ENCODE results near the gene P2RX7.

P2RX7 gene

GRCh38 chr12:121132601-121133481 is at the start of gene P2RX7:
TSS of gene P2RX7 (plus strand) at chr12:121132876. CDS start at chr12:121132971, 95 bp downstream.
- Histone ChIP-seq H2AFZ (ENCODE audit: low read depth, low read length) (peak within 1 kb of the TSS; percentile 80), H3K4me3 (ENCODE audit: low read depth in 1 of 2, low read length in 2 of 2) (peak within 1 kb of the TSS in 1 of 2 experiments; percentile 55; a peak in 2 of 4 replicates), H4K20me1 (ENCODE audit: insufficient read depth, low read length) (no peaks in the 10 kb centered on the region), H3K36me3 (ENCODE audit: insufficient read depth, low read length) (no peaks in the 10 kb centered on the region), H3K27ac (ENCODE audit: low read length) (peak within 1 kb of the TSS; percentile 67), H3K4me2 (ENCODE audit: insufficient read depth, low read length) (peak within 1 kb of the TSS; percentile 76), H3K79me2 (ENCODE audit: insufficient read depth, low read length) (no peaks in the 10 kb centered on the region), H3K4me1 (ENCODE audit: insufficient read depth, low read length) (peaks cover 39% of the 10 kb centered on the region), H3K9me3 (ENCODE audit: insufficient read depth, low read length, severe bottlenecking) (no peaks in the 10 kb centered on the region), H3K9ac (ENCODE audit: low read depth, low read length) (peak within 1 kb of the TSS; percentile 47), H3K27me3 (ENCODE audit: insufficient read depth, low read length, poor library complexity) (no peaks in the 10 kb centered on the region)
- no peak for TF ChIP-seq EZH2 (IDR thresholded peaks at IDR 0.05; ENCODE audit: borderline replicate concordance, low read depth, low read length, severe bottlenecking)
- peak; percentile 33 for TF ChIP-seq CTCF (IDR thresholded peaks at IDR 0.05; ENCODE audit: borderline replicate concordance, extremely low read depth, low read length, poor library complexity, severe bottlenecking)
- DNase-seq (peak; percentile 63), ATAC-seq (ENCODE audit: insufficient read depth, low read depth) (peak; percentile 44)

- no peak overlapping the region for H3K27ac ChIP-seq (ENCODE audit: low read length)
Observed at GRCh38 chr12:121084229-121084628, 48.4 kb upstream of the P2RX7 start.

GRCh38 chr12:121085069-121085468 is 47.6 kb upstream of the P2RX7 start:
- TF ChIP-seq EZH2 (IDR thresholded peaks at IDR 0.05; ENCODE audit: borderline replicate concordance, low read depth, low read length, severe bottlenecking) (no peak), CTCF (IDR thresholded peaks at IDR 0.05; ENCODE audit: borderline replicate concordance, extremely low read depth, low read length, poor library complexity, severe bottlenecking) (no peak)
- DNase-seq (no peak), ATAC-seq (ENCODE audit: insufficient read depth, low read depth) (no peak)
- H3K79me2 ChIP-seq (ENCODE audit: insufficient read depth, low read length), result no peaks in the 10 kb centered on the region
- no peak overlapping the region for H3K4me3 ChIP-seq (ENCODE audit: low read depth in 1 of 2, low read length in 2 of 2)
- no peaks in the 10 kb centered on the region for H4K20me1 ChIP-seq (ENCODE audit: insufficient read depth, low read length)
- H3K27ac ChIP-seq (ENCODE audit: low read length), result no peak overlapping the region
- no peak overlapping the region for H3K4me2 ChIP-seq (ENCODE audit: insufficient read depth, low read length)
- peaks cover 10% of the 10 kb centered on the region for H3K4me1 ChIP-seq (ENCODE audit: insufficient read depth, low read length)
- H3K27me3 ChIP-seq (ENCODE audit: insufficient read depth, low read length, poor library complexity), result no peaks in the 10 kb centered on the region
- H3K9ac ChIP-seq (ENCODE audit: low read depth, low read length), result no peak overlapping the region
- no peaks in the 10 kb centered on the region for H3K36me3 ChIP-seq (ENCODE audit: insufficient read depth, low read length)
- H2AFZ ChIP-seq (ENCODE audit: low read depth, low read length), result no peak overlapping the region
- H3K9me3 ChIP-seq (ENCODE audit: insufficient read depth, low read length, severe bottlenecking), result no peaks in the 10 kb centered on the region

More at GRCh38 chr12:121084229-121084628, 48.4 kb upstream of the P2RX7 start:
- no peaks in the 10 kb centered on the region for H3K79me2 ChIP-seq (ENCODE audit: insufficient read depth, low read length)
- no peaks in the 10 kb centered on the region for H4K20me1 ChIP-seq (ENCODE audit: insufficient read depth, low read length)
- DNase-seq (no peak), ATAC-seq (ENCODE audit: insufficient read depth, low read depth) (no peak)
- no peak overlapping the region for H3K4me2 ChIP-seq (ENCODE audit: insufficient read depth, low read length)
- TF ChIP-seq EZH2 (IDR thresholded peaks at IDR 0.05; ENCODE audit: borderline replicate concordance, low read depth, low read length, severe bottlenecking) (no peak), CTCF (IDR thresholded peaks at IDR 0.05; ENCODE audit: borderline replicate concordance, extremely low read depth, low read length, poor library complexity, severe bottlenecking) (no peak)
- H3K9me3 ChIP-seq (ENCODE audit: insufficient read depth, low read length, severe bottlenecking), result no peaks in the 10 kb centered on the region
- no peak overlapping the region for H3K9ac ChIP-seq (ENCODE audit: low read depth, low read length)
- no peaks in the 10 kb centered on the region for H3K27me3 ChIP-seq (ENCODE audit: insufficient read depth, low read length, poor library complexity)
- H2AFZ ChIP-seq (ENCODE audit: low read depth, low read length), result no peak overlapping the region
- H3K4me1 ChIP-seq (ENCODE audit: insufficient read depth, low read length), result peaks cover 10% of the 10 kb centered on the region
- no peaks in the 10 kb centered on the region for H3K36me3 ChIP-seq (ENCODE audit: insufficient read depth, low read length)
- no peak overlapping the region for H3K4me3 ChIP-seq (ENCODE audit: low read depth in 1 of 2, low read length in 2 of 2)

Data from DND-41 (cell line).